Epithelial cell of esophagus (primary cell): ENCODE results near the gene DAPK2.
"Not testable (repeated sequence)": the region's sequence is repeated elsewhere in the genome, so short reads cannot be mapped to it uniquely, and the experiment has no call there.

ENCODE experiments used
- DNase-seq: peaks from one replicate; pipeline ENCODE4 v3.0.0; 2010; ENCODE audit warnings: low read depth
- H3K4me3 ChIP-seq: 2 replicates; pipeline ENCODE4 v1.5.1; 2011; ENCODE audit warnings: mild to moderate bottlenecking, low read length, control low read depth
- TF ChIP-seq, protein P1 (sequence below): IDR thresholded peaks from 2 replicates; pipeline ENCODE4 v1.5.1; 2011; ENCODE audit warnings: low read depth, mild to moderate bottlenecking, low read length, control low read depth, inconsistent platforms; ENCODE audit not compliant: insufficient read depth; ENCODE audit errors: missing control alignments

The DAPK2 gene

DNA sequence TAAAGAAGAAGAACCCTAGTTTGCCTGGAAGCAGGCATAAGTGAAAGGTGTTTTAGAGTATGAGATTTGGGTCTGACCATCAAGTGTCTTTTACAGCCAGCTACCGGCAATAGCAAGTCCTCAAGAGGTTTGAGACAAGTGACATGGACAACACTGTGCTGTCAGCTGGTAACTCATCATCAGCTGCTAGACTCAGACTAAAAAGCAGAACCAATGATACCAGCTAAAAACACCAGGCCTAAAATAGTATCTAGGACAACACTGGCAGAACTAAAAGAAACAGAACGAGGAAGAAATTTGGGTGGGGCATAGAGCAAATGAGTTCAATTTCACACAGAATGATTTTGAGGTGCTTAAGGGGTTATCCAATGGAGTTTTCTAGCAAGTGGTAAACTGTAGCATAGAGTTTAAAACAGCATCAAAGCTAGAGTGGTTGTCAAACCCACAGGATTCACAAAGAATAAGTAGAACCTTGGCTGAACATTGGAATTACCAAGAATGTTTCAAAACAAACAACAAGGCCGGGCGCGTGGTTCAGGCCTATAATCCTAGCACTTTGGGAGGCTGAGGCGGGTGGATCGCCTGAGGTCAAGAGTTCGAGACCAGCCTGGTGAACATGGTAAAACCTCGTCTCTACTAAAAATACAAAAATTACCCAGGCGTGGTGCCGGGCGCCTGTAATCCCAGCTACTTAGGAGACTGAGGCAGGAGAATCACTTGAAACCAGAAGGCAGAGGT, 43.4 kb upstream of the DAPK2 start:
- TF ChIP-seq, protein P1, sequence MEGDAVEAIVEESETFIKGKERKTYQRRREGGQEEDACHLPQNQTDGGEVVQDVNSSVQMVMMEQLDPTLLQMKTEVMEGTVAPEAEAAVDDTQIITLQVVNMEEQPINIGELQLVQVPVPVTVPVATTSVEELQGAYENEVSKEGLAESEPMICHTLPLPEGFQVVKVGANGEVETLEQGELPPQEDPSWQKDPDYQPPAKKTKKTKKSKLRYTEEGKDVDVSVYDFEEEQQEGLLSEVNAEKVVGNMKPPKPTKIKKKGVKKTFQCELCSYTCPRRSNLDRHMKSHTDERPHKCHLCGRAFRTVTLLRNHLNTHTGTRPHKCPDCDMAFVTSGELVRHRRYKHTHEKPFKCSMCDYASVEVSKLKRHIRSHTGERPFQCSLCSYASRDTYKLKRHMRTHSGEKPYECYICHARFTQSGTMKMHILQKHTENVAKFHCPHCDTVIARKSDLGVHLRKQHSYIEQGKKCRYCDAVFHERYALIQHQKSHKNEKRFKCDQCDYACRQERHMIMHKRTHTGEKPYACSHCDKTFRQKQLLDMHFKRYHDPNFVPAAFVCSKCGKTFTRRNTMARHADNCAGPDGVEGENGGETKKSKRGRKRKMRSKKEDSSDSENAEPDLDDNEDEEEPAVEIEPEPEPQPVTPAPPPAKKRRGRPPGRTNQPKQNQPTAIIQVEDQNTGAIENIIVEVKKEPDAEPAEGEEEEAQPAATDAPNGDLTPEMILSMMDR, result no peak
- H3K4me3 ChIP-seq, result no peak overlapping the region
- DNase-seq, result no peak

DNA sequence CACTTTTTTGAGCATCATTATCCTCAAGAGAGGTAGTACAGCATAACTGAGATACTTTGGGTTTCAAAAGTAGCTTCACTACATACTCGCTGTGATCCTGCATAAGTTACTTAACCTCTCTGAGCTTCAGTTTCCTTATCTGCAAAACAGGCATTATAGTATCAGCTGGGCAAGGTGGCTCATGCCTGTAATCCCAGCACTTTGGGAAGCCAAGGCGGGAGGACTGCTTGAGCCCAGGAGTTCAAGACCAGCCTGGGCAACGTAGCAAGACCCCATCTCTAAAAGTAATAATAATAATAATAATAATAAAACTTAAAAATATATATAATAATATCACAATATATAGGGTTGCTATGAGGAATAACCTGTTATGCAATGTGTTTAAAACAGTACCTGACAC, 36.5 kb upstream of the DAPK2 start:
- no peak overlapping the region for H3K4me3 ChIP-seq
- DNase-seq, result no peak
- TF ChIP-seq, protein P1, result no peak

DNA sequence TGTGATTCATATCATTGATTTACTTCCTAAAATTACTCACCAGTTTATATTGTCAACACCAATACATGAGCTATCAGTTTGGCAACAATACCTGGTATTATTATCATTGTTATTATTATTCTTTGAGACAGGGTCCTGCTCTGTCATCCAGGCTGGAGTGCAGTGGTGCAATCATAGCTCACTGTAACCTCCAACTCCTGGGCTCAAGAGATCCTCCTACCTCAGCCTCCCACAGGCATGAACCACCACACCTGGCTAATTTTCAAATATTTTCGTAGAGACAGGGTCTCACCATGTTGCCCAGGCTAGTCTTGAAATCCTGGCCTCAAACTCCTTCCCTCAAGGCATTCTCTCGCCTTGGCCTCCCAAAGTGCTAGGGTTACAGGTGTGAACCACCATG, 27.2 kb upstream of the DAPK2 start:
- not testable (repeated sequence) for DNase-seq, H3K4me3 ChIP-seq

DNA sequence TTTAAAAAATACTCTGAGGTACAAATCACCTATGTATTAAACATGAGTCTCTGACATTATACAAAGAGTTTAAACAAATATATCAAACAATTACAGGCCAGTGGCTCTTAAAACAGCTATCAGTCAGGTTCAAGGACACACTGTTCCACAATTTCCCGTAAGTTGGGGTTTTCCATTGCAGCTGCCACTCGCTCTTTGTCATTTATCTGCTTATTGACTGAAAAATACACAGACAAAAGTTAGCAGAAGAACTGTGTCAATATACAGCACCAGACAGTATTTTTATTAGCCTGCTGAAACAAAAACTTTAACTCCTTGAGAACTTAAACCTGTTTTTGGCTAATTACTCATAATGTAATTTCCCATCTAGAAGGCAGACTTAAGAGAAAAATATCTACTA, 26.5 kb upstream of the DAPK2 start:
- DNase-seq, result no peak
- TF ChIP-seq, protein P1, result no peak
- no peak overlapping the region for H3K4me3 ChIP-seq

DNA sequence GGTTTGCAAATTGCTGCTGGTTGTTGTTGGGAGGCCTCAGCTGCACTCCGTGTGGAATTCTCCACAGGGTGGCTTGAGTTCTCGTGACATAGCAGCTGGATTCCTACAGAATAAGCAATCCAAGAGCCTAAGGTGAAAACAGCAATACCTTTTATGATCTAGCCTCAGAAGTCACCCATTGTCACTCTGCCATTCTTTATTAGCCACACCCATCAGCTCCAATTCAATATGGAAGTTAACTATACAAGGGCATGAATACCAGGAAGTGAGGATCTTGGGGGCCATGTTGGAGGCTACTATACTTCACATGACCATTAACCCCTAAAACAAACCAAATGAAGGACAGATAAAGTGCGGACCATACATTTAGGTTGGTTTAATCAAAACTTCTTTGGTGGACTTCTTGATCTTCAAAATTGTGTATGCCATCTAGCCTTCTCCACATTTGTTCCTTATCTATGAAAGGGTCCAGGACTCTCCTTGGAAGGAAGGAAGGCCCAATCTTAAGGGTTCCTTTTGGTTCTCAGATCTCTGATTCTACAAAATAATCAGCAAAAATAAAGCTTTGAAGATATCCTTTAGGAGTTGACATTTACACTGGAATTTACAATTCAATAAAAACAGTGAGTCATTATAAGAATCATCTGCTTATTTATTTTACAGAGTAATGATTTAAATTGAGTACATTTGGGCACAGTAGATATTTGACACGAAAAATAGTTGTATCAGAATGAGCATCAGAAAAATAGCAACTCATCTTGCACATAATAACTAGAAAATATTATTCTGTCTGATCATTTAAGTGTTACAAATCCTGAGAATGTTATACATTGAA, 25.9 kb upstream of the DAPK2 start:
- no peak for DNase-seq
- no peak overlapping the region for H3K4me3 ChIP-seq
- TF ChIP-seq, protein P1, result no peak

DNA sequence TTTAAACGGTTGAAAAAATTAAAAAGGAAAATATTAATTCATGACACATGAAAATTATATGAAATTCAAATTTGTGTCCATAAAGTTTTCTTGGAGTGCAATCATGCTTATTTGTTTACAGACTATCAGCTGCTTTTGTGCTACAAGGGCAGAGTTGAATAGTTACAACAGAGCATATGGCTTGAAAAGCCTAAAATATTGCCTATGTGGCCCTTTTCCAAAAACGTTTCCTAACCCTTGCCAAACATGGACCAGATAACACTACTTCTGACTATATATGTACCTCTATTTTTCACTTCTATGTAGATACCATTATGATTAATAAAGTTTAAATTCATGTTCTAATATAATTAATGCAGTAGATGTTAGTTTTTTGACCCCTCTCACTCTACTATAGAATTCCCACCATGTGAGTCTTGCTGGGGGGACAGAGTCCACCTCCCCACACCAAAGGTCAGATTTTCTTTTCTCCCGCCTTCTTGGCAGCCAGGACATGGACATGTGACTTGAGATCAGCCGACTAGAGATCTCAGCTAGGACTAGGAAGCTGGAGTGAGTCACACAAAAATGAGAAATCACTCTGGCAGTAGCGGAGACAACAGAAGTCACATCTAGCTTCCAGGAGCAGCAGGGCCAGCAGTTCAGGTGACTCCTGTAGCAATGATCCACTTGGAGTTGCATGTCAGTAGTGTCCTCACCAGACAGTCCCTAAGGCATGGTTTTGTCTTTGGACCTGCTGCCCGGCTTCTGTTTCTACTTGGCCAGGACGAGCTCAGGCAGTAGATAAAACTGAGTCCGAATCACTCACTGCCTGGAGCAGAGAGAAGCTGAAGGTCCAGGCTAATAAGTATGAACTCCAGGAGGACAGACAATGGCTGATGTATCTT, 24.9 kb upstream of the DAPK2 start:
- no peak overlapping the region for H3K4me3 ChIP-seq
- TF ChIP-seq, protein P1, result no peak
- DNase-seq, result peak; percentile 82

DNA sequence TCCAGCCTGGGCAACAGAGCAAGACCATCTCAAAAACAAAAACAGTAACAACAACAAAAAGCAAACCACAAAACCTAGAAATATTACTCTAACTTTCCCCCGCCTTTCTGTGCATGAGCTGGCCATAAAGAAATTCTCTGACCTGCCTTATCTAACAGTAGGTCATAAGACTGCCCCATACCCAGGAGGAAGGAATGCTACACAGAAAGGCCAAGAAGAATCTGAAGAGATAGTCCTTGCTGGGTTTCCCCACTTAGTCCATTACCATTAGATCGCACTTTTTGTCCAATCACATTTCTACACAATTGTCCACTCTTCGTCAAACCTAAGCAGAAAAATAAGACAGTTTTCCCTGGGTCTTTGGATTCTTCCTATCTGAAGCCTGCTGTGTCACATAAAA, 23.8 kb upstream of the DAPK2 start:
- no peak overlapping the region for H3K4me3 ChIP-seq
- no peak for DNase-seq
- TF ChIP-seq, protein P1, result no peak
